ENCODE measurements around the gene TRIM10. TPM values are rescaled to one million over a fixed set of nuclear protein-coding genes. Genes with fewer than 3 reads are reported as not detected.

TRIM10 gene
- total RNA-seq, 4 donors from 2014 or later = 0.08 TPM; not detected in 3

DNA sequence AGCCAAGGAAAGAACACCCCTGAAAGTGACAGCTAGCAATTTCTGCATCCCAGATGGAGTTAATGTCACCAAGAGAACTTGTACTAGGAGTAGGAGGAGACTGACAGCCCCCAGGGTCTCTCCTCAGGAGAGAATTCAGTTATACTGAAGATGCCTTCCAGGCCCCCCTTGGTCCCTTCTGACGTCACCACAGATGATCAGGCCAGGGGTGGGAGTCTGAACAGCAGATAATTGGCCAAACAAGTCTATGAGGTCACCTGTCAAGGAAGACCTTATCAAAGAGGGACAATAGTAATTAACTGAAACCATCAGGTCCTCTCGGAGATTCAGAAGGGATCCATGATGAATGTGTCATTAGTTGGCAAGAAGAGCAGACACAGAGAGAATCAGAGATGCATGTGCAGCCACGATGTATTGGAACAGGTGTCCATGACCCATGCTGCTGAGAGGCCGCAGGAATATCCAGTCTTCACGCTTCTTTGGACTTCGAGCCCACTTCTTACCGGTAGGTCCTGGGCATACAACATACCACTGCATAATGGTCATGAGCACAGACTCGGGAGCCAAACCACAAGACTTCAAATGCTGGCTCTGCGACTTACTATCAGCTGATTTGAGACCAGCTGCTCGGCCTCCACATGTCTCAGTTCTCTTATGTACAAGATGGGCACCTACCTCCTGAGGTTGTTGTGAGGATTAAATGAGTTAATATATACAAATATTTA, 10.2 kb downstream of the TRIM10 start:
- H3K27ac ChIP-seq = no peak overlapping the region
- H3K27me3 ChIP-seq = peaks cover 58% of the 10 kb centered on the region
- ATAC-seq = no peak
- no peak overlapping the region for H3K4me3 ChIP-seq
- no peaks in the 10 kb centered on the region for H3K9me3 ChIP-seq
- WGBS, 2 donors (ENCODE audit: low coverage in 1 of 2) = 83 to 85% methylated on average over 5 to 7 of the region's 10 CpGs
- peaks cover 0 to 5% (median 0%) of the 10 kb centered on the region in 3 donors for H3K4me1 ChIP-seq
- TF ChIP-seq, protein P1, sequence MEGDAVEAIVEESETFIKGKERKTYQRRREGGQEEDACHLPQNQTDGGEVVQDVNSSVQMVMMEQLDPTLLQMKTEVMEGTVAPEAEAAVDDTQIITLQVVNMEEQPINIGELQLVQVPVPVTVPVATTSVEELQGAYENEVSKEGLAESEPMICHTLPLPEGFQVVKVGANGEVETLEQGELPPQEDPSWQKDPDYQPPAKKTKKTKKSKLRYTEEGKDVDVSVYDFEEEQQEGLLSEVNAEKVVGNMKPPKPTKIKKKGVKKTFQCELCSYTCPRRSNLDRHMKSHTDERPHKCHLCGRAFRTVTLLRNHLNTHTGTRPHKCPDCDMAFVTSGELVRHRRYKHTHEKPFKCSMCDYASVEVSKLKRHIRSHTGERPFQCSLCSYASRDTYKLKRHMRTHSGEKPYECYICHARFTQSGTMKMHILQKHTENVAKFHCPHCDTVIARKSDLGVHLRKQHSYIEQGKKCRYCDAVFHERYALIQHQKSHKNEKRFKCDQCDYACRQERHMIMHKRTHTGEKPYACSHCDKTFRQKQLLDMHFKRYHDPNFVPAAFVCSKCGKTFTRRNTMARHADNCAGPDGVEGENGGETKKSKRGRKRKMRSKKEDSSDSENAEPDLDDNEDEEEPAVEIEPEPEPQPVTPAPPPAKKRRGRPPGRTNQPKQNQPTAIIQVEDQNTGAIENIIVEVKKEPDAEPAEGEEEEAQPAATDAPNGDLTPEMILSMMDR (IDR thresholded peaks at IDR 0.05) = no peak
- TF ChIP-seq POLR2AphosphoS5 (IDR thresholded peaks at IDR 0.05) (no peak), EP300 (IDR thresholded peaks at IDR 0.05) (no peak), POLR2A (IDR thresholded peaks at IDR 0.05) (no peak)
- H3K36me3 ChIP-seq = no peaks in the 10 kb centered on the region

DNA sequence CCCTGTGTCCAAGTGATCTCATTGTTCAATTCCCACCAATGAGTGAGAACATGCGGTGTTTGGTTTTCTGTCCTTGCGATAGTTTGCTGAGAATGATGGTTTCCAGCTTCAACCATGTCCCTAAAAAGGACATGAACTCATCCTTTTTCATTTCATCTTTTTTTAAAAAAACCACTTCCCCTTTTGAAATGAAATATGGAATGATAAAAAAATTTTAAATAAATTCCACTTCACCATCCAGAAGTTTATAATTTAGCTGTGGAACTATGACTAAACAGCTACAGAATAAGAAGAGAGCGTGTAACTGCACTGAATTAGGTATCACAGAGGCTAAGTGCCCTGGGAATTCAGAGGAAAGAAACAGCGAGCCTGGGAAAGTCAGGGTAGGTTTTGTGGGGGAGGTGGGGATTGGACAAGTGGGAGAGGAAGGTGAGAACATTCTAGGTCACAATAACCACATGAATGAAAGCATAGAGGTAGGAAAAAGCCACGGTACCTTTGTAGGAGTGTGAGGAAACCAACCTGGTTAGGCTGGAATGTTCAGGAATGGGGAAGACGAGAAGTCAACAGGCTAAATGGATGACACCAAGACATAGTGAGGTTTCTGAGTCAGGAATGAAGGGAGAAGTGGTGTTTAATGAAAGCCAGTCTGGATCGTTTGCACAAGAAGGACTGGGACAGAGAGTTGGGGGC, 11.0 kb downstream of the TRIM10 start:
- peaks cover 0 to 5% (median 0%) of the 10 kb centered on the region in 3 donors for H3K4me1 ChIP-seq
- peaks cover 59% of the 10 kb centered on the region for H3K27me3 ChIP-seq
- H3K9me3 ChIP-seq = no peaks in the 10 kb centered on the region
- TF ChIP-seq POLR2A (IDR thresholded peaks at IDR 0.05) = no peak
- WGBS, 2 donors (ENCODE audit: low coverage in 1 of 2) = 36 to 58% methylated on average over 4 to 6 of the region's 7 CpGs
- H3K27ac ChIP-seq = no peak overlapping the region
- no peak for ATAC-seq
- H3K4me3 ChIP-seq = no peak overlapping the region
- H3K36me3 ChIP-seq = no peaks in the 10 kb centered on the region

DNA sequence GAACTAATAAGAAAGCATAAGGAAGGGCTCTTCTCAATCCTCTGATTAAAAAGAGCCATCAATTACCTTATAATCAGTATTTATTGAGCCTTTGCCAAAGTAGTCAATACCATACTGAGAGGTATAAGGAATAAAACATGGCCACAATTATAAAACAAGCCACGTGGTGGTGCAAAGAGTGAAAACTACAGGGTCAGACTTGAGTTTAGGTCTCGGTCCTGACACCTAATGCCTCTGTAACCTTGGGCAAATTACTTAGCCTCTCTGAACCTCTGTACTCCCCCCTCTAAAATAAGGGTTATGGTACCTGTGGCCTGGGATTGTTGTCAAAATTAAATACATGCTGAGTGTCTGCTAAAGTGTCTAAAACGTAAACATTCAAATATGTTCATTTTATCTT, 11.8 kb downstream of the TRIM10 start:
- TF ChIP-seq POLR2AphosphoS5 (IDR thresholded peaks at IDR 0.05) (no peak), EP300 (IDR thresholded peaks at IDR 0.05) (no peak), POLR2A (IDR thresholded peaks at IDR 0.05) (no peak)
- TF ChIP-seq, protein P1 (IDR thresholded peaks at IDR 0.05) = no peak
- Histone ChIP-seq H3K9me3 (no peaks in the 10 kb centered on the region), H3K4me3 (no peak overlapping the region), H3K4me1 (no peaks in the 10 kb centered on the region), H3K36me3 (no peaks in the 10 kb centered on the region), H3K27ac (no peak overlapping the region), H3K27me3 (peaks cover 59% of the 10 kb centered on the region)
- WGBS, 2 donors (ENCODE audit: low coverage in 1 of 2) = 39 to 51% methylated on average over 3 of the region's 3 CpGs
- ATAC-seq = no peak

DNA sequence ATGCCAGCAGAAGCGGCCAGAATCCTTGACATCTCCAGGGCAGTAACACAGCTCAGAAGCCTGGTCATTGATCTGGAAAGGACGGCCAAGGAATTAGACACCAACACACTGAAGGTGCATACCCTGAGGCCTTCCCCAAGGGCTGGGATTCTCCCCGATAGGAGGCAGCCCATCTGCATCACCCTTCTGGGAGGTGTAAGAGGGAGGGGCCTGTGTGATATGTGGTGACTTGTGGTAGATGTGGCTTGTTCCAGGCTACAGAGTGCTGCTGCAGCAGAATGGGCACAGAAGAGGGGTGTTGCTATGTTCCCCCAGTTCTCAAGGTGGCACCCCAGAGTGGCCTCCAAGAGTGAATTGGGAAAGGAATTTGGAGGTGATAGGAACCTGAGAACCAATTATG, 13.9 kb downstream of the TRIM10 start:
- H3K4me3 ChIP-seq = no peak overlapping the region
- no peaks in the 10 kb centered on the region for H3K4me1 ChIP-seq
- ATAC-seq = no peak
- no peaks in the 10 kb centered on the region for H3K36me3 ChIP-seq
- no peak overlapping the region for H3K27ac ChIP-seq
- H3K27me3 ChIP-seq = peaks cover 52% of the 10 kb centered on the region
- WGBS, 2 donors (ENCODE audit: low coverage in 1 of 2) = no CpG with 5 or more reads among the region's 3 CpGs
- TF ChIP-seq, protein P1 (IDR thresholded peaks at IDR 0.05) = no peak
- TF ChIP-seq POLR2AphosphoS5 (IDR thresholded peaks at IDR 0.05) (no peak), POLR2A (IDR thresholded peaks at IDR 0.05) (no peak), EP300 (IDR thresholded peaks at IDR 0.05) (no peak)
- H3K9me3 ChIP-seq = no peaks in the 10 kb centered on the region

DNA sequence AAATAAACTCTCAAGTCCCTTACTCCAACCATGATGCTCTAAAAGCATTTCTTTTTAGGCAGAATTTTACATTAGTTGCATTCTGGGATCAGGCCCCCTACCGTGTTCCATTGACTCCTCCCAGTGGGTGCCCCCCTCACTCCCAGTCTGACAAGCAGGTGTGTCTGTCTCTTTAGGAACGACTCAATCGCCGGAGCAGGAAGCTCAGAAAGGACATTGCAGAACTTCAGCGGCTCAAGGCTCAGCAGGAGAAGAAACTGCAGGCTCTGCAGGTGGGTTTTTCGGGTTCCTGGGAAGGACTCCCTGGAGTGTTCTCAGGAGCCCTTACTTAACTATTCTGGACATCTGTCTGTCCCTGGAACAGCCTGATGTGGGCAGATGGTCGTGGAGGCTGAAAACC, 15.2 kb downstream of the TRIM10 start:
- peaks cover 56% of the 10 kb centered on the region for H3K27me3 ChIP-seq
- no peaks in the 10 kb centered on the region for H3K36me3 ChIP-seq
- H3K27ac ChIP-seq = no peak overlapping the region
- no peak for ATAC-seq
- TF ChIP-seq, protein P1 (IDR thresholded peaks at IDR 0.05) = no peak
- no peaks in the 10 kb centered on the region for H3K4me1 ChIP-seq
- no peaks in the 10 kb centered on the region for H3K9me3 ChIP-seq
- 48% methylated on average over 2 of the region's 7 CpGs; no CpG with 5 or more reads in 1 of the 2 donors for WGBS, 2 donors (ENCODE audit: low coverage in 1 of 2)
- no peak overlapping the region for H3K4me3 ChIP-seq

All from gastroesophageal sphincter (tissue), 4 donors.